GM20000 (cell line): ENCODE measurements around the gene ABHD17A.

Source experiments
- DNase-seq: peaks from one replicate; pipeline ENCODE4 v3.0.0; 2012; ENCODE audit warnings: low spot score
- CTCF ChIP-seq: IDR thresholded peaks from 2 replicates; pipeline ENCODE4 v1.5.1; 2012; ENCODE audit warnings: mild to moderate bottlenecking, control low read depth; ENCODE audit errors: extremely low read depth, missing control alignments

ABHD17A gene

DNA sequence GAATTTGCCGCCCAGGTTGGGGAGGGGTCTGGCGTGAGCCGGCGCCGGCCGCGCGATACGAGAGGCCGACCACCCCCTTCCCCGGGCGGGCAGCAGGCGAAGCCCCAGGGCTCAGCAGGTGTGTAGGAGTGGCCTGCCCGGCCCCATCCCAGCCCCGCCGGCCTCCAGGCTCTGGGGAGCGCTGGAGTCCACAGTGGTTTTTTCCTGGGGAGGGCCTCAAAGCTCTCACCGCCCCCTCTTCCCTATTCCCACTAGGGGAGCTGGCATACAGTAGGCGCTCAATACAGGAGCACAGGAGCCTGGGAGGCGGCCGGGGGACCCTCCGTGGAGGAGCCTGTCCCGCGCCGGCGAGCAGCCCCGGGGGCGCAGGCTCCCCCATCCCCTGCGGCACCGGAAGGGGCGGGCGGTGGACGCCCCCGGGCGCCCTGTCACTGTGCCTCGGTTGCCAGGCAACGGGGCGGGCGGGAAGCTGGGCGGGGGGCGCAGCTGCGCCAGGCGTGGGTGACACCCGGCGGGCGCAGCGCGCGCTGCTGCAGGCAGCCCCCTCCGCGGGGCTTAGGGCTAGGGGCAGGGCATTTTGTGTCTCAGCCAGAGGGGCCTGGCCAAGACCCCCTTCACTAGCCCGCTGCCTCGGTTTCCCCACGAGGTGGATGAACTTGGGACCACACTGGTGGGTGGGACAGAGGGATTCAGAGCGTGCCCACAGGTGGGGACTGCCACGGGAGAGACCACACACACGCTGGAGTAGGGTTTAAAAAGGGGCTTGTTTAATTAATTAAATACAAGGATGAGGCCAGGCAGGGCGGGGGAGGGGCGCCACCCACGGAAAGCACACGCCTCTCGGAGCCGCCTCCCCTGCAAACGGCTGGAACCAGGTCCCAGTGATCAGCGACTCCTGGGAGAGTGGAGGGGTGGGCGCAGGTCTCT, 33.4 kb downstream of the ABHD17A start:
- DNase-seq: peak; percentile 76
- no peak for TF ChIP-seq CTCF

DNA sequence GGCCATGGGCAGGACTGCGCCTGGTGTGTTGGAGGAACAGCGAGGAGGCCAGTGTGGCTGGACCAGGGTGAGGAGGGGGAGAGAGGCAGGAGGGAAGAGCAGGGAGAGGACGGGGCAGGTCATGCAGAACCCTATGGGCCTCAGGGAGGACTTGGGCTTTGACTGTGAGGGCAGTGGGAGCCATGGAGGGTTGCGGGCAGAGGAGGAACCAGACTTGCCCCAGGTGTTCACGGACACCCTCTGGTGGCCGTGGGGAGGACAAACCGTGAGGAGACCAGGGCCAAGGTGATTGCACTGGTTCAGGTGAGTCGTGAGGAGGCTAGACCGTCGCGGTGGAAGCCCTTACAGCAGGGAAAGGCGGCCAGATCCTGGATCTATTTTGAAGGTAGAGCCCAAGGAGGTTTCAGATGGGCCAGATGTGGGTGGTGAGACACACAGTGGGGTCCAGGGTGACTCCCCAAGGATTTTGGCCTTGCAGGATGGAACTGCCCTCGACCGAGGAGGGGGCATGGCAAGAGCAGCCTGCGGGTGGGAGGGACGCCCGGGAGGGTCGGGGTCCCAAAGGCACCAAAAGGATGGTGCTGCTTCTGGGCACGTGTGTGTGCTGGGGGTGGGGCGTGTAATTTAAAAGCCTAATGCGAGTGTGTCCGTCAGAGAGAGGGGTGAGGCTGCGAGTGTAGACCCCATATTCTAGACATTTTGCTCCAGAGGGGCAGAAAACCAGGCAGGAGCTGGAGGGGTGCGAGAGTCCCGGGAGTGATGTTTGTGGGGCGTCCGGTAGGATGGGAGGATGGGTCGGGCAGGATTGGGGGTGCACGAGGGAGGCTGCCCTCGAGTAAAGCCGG, 34.3 kb downstream of the ABHD17A start:
- no peak for DNase-seq

DNA sequence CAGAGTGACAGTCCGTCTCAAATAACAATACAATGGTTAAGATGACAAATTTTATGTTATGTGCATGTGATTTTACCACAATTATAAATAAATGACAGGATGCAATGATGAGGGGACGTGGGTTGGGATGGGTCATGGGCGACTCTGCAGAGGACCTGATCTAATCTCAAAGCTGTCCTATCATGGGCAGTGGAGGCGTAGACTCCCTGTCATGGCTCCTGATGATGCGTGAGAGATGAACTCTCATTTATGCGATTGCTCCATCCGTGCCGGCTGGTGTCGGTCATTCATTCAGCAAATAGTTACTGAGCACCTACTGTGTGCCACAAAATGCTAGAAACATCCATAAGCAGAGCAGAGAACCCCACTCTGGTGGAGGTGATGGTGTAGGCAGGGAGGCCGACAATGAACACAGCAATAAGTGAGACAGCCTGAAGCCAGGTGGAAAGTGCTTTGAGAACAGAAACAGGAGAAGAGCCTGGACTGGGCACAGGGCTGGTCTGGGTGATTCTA, 35.4 kb downstream of the ABHD17A start:
- no peak for DNase-seq
- no peak for TF ChIP-seq CTCF

More for the DNA sequence above, 34.3 kb downstream of the ABHD17A start:
- TF ChIP-seq CTCF: peak; percentile 9

- no peak for TF ChIP-seq CTCF
- DNase-seq: no peak
Measured at GRCh38 chr19:1849132-1849474, 36.2 kb downstream of the ABHD17A start.

DNA sequence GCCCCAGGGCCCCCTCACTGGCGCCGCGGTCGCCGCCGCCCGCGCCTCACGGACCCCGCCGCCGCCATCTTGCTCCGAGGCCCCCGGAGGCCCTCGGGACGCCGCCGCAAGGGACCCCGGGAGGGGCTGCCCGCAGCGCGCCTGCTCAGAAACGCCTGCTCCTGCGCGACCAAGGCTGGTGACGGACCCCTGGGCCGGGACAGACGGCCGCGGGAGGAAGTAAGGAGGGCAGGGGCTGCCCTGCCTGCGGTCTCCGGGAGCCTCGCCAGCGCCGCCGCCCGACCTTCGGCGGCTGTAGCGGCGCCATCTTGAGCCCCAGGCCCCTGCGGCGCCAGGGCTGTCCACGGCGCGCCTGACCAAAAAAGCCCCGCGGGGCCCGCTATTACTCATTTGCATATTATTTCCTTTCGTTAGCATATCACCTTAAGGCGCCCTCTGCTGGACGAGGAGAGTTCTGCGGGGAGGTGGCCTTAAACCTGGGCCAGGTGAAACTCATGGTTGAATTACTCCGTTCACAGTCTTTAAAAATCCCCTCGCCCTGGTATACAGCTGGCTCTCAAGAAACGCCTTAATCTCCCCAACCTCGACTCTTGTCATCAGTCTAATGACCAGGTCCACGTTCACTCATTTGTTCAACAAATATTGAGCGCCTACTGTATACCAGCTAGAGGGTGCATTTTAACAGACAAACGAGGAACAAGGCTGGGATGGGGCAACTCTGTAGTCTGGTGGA, 36.7 kb downstream of the ABHD17A start, which contains the start of gene REXO1:
Gene REXO1 (minus strand): TSS at position 85 of the 733 bp plus-strand sequence. CDS start 125 bp downstream, outside the sequence.
- peak; percentile 97 for DNase-seq
- peak; percentile 82 for TF ChIP-seq CTCF

DNA sequence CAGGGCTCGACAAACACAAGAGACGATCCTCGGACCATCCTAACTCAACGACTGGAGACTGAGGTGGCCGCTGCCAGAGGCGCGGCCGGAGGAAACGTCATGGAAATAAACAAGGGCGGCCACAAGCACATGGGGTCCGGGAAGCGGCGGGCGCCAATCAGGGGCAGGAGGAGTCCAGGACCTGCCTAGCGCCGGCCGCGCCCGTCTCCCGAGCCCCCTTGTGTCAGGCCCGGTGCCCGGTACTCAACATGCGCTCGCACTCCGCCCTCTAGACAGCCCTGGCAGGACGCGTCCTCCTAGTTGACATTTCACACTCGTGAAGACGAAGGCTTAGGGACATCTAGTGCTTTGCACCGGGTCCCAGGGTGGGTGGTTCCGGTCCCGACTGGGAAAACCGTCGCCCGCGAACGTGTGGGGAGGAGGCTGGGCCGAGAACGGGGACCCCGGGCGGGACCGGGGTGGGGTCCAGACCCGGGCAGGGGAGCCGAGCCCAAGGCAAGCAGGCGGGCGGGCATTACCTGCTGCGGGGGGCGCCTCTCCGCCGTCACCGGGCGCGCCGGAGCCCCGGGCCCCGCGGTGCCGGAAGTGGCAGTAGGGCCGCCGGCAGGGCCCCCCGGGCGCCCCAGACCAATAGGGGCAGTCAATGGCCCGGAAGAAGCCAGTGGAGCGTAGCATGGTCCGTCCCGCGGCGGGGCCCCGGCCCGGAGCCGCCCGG, 37.5 kb downstream of the ABHD17A start:
- no peak for TF ChIP-seq CTCF
- no peak for DNase-seq
